CD4-positive, alpha-beta T cell treated with Interleukin-4 for 4 hours (primary cell): Measurements from ENCODE around the gene PAFAH2.

Experiments used
- DNase-seq: peaks from one replicate; pipeline ENCODE4 v3.0.0-alpha.2; 2020

Gene PAFAH2

DNA sequence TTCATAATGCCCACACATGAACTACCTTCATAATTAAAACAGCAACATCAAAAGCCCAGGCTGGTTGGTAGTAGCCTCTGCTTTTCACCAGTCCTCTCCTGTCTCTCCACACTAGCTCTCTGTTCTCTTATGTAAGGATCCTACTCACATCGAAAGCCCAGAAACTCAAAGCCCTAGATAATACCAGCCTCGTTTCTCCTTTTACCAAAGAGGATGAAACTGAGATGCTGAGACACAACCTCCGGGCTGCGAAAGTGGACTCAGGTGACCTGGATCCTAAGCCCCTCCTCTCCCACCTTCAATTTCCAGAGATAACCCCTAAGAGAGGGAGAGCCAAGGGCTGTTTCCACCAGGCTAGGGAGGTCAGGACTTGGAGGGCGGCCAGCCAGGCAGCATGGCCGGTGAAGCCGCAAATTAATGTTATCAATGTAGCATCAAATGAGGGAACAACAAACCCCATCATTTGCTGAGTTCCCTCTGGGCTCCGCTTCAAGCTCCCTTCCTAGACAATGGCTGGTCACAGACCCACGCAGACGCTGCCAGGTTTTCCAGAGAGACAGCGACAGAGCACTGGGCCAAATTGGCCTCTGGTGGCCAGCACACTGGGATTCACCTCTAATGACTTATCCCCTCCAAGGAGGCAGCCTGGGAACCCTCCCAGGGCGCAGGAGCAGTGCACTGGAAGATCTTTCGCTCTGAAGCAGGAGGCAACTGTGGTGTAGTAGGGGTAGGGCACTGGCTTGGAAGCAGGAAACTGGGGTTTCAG, 70.9 kb downstream of the PAFAH2 start:
- no peak for DNase-seq

DNA sequence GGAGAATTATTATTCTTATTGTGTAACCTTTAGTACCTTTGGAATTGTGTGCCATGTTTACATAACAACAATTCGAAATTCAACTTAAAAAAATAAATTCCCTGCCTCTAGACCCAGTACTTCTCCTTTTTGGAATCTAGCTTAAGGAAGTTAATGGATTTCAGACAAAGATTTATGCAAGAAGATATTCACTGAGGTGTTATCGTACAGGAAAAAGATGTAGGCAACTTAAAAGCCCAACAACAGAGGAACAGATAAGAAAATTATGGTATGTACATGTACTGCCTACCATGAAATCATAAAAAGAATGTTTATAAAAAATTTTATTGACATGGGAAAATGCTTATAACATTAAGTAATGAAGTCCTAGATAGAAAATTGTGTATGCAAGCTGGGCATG, 73.4 kb downstream of the PAFAH2 start:
- no peak for DNase-seq

DNA sequence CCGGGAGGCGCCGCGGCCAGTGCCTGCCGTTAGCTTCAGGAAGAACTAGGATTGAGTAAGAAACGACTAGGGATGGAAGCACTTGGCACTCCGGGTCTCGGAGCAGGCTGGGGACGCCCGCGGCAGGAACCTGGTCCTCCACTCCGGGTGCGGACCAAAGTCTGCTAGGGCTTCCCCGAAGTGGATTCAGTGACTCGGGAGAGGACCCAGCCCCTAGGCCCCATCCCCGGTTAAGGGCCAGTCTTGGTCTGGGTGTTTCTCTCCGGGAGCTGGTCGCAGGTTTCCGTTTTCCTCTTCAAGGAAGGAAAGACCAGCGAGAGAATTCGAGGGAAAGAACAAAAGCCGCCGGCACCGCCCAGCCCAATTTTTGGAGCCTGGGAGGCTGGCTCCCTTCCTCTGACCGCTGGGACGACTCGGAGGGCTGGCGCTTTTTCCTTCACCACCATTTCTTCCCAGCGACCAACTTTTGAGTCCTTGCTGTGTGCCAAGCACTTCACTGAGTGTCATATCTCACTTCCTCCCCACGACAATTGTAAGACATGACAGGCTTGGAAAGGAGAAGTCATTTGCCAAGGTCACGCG, 74.8 kb downstream of the PAFAH2 start:
- DNase-seq, result no peak

DNA sequence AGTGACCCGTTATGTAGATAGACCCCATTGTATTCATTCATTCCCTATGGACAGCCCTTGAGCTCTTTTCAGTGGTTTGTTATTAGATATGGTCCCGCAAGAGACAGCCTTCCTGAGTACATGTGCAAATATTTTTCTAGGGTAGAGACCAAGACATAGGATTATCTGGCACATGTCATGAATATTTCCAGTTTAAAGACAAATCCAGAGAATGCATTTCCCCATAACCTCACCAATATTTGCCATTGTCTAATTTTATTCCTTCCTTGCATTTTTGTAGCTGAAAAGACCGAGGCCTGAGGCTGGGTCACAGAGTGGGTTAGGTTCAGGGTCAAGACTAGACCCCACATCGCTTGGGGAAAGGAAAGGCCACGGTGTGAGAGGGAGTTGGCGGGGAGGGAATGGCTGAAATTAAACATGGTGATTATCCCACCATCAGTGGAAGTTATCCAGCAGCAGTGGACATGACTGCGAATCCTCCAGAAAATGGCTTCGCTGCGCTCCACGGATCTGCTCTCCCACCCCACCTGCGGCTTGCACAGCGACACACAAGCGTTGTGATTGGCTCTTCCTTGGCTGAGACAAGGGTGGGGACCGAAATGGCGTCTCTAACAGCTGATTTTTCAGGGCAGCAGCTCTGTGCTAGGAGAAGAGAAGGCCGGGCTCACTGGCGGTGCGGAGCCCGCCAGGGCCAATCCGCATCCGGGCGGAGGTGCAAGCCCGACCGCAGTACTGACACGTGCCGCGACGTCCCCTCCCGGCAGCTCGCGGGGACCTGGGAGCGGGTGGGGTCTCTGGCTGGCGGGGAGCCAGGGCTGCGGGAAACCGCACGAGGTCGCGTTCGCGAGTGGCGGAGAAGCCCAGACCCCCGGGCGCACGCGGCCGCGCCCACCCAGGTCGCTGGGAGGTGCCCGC, 75.5 kb downstream of the PAFAH2 start:
- DNase-seq, result peak; percentile 36

DNA sequence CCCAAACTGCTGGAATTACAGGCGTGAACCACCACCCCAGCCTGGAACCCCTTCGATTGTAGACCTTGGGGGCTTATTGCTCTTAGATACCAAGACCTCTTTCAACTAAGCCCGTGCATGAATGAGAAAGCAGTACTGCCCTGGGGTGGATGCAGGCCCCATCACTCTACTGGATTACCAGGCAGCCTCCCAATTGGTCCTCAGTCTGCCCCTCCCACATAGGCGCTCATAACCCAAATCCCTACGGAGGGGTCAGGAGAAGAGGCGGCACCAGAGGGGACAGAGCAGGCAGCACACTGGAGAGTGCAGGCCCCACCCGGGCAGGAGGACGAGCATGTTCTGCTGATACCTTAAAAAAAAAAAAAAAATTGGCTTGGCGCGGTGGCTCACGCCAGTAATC, 79.2 kb downstream of the PAFAH2 start:
- no peak for DNase-seq

DNA sequence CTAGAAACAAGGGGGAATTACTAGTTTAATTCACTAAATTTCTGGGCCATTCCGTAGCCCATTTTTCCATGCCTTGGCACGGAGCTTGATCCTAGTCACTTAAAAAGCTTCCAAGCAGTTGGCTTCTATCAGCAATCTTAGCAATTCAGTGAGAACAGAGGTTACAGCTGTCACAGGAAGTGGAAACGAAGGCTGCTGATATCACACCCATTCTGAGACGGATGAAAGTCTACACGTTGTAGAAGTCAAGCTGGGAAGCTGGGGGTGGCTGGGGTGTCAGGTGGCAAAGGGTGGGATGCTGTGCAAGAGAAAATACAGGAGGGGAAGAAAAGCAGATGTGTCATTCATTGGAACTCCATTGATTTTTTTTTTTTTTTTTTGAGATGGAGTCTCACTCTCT, 79.9 kb downstream of the PAFAH2 start:
- DNase-seq, result no peak

DNA sequence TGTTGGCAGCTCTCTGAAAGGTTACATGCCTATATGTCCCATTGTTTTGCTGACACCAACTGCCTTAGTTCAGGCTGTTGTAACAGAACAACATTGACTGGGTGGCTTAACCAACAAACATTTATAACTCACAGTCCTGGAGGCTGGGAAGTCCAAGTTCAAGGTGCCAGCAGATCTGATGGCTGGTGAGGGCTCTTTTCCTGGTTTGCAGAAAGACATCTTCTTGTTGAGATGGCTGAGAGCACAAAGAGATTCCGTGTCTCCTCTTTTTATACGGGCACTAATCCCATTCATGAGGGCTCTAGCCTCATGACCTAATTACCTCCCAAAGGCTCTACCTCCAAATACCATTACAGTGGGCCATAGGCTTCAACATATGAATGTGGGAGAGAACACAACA, 81.4 kb downstream of the PAFAH2 start:
- DNase-seq, result no peak

DNA sequence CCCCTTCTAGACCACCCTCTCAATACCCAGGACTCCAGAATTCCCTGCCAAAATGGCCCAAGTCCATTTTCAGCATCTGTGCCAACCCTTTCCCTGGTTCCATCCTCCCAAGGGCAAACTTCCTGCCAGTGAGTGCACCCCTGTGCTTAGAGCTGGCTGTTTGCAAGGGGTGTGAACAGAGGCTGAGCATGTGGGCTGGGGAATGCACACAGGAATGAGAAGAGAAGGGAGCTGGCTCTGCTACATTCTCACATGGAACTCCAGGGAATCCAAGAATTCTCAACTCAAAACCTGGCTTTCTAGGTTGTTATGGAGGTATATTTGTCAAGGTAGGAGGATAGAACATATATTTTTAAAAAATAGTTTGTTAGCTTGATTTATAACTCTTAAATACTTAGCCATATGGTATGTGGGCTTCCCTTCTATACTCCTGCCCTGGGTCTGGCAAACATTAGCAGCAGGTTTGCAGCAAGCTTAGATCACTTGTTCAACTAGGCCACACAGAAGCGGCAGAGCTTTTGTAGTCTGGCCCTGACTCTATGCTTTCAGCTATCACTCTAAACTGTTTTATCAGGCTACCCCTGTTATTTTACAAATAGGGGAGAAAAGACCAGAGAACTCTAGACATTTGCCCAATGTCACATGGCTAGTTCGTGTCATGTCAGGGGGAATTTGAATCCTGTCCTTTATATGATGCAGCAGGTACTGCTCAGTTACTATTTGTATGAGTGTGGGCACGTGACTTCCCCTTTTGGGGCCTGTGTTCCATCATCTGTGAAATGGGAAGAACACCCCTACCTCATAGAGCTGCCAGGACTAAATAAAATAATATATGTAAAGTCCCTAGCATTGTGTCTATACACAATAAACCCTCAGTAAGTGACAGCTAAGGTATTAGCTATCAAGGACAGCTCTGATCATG, 83.5 kb downstream of the PAFAH2 start:
- DNase-seq, result no peak

DNA sequence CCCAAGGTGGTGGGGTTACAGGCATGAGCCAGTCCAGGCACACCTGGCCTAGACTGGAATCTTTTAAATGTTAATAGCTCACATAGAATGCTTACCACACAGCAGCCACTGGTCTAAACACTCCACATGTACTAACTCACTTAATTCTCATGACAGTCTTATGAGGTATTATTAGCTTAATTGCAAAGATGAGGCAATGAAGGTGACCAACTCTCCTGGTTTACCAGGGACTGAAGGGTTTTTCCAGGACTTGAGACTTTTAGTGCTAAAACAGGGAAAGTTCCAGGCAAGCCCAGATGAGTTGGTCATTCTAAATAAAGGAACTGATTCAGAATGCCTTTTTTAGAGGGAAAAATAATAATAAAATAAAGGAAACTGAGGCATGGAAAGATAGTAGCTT, 84.7 kb downstream of the PAFAH2 start:
- no peak for DNase-seq

DNA sequence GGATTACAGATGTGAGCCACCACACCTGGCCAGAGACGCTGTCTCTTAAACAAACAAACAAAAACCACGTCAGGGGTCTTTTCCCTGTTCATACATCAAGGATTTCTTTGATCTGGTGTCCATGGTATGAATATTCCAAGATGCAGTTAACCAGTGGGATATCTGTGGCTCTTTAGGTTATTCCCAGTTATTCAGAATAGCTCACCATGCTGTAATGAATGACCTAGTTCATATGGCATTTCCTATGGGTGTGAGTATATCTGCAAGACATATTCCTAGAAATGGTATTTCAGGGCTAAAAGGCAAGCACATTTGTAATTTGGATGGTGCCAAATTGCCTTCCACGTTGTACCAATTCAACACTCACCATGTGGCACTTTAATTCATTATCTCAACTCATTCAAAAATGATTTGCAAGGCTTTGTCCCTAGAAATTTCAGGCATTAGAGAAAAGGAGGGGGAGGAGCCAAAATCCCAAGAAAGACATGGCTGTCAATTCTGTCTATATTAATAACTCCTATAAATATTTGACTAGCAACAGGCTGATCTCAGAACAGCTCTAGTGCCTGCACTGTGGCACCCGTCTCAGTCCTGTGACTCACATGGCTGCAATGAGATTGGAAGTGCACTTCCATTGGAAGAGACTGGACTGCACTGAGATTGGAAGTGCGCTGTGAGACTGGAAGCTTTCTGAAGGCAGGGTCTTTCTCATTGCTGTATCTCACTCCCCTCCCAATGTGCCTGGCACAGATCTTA, 85.6 kb downstream of the PAFAH2 start:
- DNase-seq, result no peak

DNA sequence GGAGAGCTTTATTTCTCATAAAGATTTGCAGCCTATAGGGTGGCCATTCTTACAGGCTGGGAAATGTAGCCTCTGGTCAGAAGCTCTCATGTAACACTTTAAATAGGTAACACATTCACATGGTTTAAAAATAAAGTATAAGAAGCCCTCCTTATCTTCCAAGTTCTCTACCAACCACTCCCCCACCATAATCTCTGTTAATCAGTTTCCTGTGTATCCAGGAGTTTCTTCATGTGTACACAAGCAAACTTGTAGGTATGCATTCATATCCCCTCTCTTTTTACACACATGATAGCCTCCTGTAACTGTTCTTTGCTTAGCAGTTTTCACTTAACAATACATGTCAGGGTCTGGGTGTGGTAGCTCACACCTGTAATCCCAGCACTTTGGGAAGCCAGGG, 86.7 kb downstream of the PAFAH2 start:
- DNase-seq, result no peak
